GM19193 (cell line): ENCODE measurements around the gene TENT5C.

ENCODE experiments used
- POLR2A ChIP-seq: IDR thresholded peaks from 4 replicates; pipeline ENCODE4 v1.6.1; 2011; ENCODE audit not compliant: insufficient read depth, insufficient read length; ENCODE audit errors: extremely low read depth

Gene TENT5C

DNA sequence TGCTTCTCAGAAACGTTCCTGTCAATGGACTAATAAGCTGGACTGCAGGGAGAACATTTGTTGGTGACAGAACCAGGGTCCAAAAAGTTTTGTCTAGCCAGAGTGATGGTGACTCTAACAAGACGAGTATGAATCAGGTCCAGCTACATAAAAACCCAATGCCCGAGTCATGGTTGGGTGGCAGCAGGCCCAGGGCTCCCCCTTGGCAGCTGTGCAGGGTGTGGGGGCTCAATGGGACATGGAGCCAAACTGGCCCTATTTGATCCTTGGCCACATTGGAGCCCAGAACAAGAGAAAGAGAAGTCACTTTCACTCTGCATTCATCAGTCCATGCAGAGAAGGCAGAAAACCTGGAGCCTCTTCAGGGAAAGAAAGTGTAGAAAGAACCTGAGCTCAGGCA is 37.9 kb upstream of the TENT5C start:
- no peak for TF ChIP-seq POLR2A

DNA sequence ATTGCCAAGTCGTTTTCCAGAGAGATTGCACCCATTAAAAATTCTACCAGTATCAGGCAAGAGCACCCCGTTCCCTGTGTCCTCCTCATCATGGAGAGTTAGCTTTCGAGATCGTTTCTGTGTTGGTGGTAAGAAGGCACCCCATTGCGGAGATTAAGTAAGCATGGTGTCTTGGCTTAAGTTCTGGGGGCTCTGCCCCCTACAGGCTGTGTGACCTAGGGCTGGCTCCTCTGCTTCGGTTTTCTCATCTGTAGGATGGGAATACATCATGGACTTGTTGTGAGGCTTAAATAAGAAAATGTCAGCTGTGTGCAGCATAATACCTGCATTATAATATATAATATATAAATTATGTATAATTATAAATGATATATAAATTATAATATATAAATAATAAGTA is 36.8 kb upstream of the TENT5C start:
- TF ChIP-seq POLR2A: no peak

GRCh38 chr1:117569856-117570255 is 36.0 kb upstream of the TENT5C start:
- no peak for TF ChIP-seq POLR2A

GRCh38 chr1:117570988-117571409 is 34.8 kb upstream of the TENT5C start:
- TF ChIP-seq POLR2A: no peak

DNA sequence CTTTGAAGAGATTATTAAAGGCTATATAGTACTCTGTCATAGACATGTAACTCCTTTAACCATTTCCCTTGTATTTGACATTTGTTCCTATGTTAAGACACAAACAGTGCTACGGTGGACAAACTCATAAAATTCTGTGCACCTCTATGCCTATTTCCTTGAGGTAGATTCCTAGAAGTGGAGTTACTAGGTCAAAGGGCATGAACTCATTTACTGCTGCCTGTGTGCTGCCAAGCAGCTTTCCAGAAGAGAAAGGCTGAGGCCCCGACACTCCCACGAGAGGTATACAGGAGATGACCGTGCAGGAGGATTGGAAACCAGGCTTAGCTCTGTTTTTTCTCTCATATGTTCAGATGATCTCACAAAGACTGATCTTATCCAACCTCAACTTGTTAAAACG is 34.4 kb upstream of the TENT5C start:
- no peak for TF ChIP-seq POLR2A

DNA sequence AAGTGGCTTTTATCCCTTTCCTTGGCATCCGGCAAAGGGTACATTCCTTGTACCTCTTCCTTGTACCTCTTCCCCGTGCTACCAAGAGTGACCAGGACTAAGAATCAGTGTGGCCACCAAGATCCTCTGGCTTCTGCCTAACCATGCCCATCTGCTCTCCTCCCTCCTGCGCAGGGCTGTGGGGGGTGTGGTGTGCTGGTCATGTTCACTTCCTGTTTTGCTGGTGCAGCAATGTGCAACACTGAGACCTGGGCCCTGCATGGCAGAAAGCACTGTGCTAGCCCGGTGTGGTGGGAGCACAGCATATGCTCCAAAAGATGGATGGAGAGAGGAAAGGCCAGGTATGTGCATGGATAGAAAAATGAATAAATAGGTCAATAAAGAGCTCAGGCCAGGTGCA is 33.3 kb upstream of the TENT5C start:
- TF ChIP-seq POLR2A: no peak

GRCh38 chr1:117573386-117574023 is 32.3 kb upstream of the TENT5C start:
- no peak for TF ChIP-seq POLR2A

- no peak for TF ChIP-seq POLR2A
Observed at GRCh38 chr1:117574161-117574835, 31.6 kb upstream of the TENT5C start.

DNA sequence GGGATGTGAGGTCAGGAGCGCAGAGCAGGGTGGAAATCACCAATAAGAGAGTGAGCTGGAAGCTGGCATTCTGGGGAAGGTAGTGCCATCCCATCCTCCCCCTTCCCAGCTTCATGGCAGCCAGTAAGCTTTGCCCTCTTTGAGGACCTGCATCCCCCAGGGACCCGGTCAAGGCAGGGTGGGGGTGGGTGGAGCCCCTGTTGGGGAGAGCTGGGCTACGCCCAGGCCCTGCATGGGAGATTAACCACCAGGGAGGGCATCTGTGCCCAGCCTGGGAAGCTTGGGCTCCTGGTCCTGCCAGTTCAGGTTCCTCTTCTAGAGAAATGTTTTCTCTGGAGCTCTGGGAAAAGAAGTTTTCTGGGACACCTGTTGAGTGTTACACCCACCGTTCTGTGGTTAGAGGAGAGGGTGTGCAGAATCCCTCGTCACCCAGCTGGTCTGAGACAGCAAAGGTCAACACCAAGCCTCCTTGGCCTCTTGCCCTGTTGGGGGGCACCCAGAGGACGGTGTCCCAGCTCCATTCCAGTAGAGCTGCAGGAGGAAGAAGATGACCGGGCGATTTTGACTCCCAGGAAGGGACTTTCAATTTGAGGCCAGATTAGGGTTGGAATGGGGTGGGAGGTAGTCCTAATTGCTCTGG is 30.1 kb upstream of the TENT5C start:
- TF ChIP-seq POLR2A: no peak

DNA sequence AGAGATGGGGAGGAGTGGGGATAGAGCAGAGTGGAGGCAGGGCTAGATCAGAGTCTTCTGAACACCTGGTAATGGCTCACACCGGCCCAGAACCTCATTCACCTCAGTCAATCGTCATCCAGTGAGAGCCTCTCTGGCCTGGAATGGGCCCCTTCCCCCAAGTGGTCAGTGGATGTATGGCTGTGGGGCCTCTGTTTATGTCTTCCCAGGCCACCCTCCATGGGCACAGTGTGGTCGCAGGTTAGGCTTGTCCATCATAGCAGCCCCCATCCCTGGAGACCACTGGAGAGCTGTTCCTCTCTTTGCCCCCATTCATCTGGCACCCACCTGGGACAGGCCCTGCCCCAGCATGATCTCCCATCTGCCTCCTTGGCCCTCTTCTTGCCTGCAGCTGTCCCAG is 29.6 kb upstream of the TENT5C start:
- no peak for TF ChIP-seq POLR2A

GRCh38 chr1:117577191-117577885 is 28.5 kb upstream of the TENT5C start:
- no peak for TF ChIP-seq POLR2A

- no peak for TF ChIP-seq POLR2A
Observed at GRCh38 chr1:117578466-117578865, 27.4 kb upstream of the TENT5C start.

DNA sequence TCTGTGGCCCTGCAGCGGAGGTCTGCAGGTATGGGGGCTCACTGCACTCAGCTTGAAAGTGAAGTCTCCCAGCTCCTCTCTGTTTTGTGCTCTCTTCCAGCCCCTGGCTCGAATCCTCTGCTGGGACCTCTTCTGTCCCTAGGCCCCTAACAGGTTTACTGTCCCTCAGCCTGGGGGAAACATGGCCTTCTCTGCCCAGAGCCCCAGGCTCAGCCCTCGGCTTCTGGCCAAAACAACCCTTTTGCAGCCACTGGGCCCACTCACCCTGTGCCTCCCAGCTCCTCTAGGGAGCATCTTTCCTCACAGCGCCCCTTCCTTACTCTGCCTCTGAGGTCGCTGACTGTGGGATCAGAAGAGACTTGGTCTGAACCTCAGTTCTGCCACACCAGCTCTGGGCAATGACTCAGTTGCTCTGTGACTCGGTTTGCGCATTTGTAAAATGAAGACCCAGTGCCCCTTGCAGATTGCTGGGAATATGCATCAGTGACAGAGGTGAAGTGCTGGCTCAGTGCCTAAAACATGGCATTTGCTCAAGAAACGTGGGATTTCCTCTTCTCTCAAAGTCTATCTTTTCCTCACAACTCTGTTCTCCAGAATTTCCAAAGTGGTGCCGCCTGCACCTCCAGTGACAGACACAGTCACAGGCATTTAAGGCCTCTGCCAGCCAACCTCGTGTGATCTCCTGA is 26.5 kb upstream of the TENT5C start:
- TF ChIP-seq POLR2A: no peak

DNA sequence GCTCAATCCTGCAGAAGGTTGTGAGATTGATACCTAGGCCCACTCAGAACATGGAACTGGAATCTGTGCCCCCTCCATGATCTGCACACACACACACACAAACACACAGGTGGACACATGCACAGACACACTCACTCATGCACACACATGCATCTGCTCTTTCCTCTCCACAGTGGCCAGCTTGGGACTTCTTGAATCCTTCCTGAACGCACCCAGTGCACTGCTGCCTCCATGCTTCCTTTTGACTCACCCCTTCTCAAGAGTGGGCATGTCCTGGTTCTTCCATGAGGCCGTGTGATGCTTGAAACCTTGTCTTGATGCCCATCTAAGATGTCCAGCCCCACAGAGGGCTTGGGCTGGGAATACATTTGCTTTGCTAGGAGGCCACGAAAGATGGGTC is 25.4 kb upstream of the TENT5C start:
- no peak for TF ChIP-seq POLR2A

- no peak for TF ChIP-seq POLR2A
Observed at GRCh38 chr1:117580882-117581281, 25.0 kb upstream of the TENT5C start.
